GM12878 (cell line): ENCODE measurements around the gene BMP2K. TPM values are rescaled to one million over a fixed set of nuclear protein-coding genes. Genes with fewer than 3 reads are reported as not detected.

Experiments used
- BHLHE40 ChIP-seq, 2 experiments: fragments of 450-650 bp in 1 of 2; IDR thresholded peaks; 2 replicates each; pipeline ENCODE4 v1.6.1; 2011 to 2017; ENCODE audit warnings: low read depth in 2 of 2, borderline replicate concordance in 1 of 2, improper control_type of control experiment in 1 of 2, low read length in 1 of 2, mild to moderate bottlenecking in 1 of 2
- CTCF ChIP-seq, 3 experiments: IDR thresholded peaks in 2 of 3; conservative IDR thresholded peaks in 1 of 3; 2 replicates each; pipeline ENCODE4 v1.5.1; 2011; ENCODE audit warnings: low read depth in 3 of 3, low read length in 3 of 3, mild to moderate bottlenecking in 3 of 3, control low read depth in 2 of 3, moderate library complexity in 2 of 3, inconsistent platforms in 1 of 3, mixed read lengths in 1 of 3; ENCODE audit not compliant: control insufficient read depth in 2 of 3, insufficient read depth in 1 of 3; ENCODE audit errors: extremely low read depth in 1 of 3
- NFXL1 ChIP-seq: fragments of 450-650 bp; IDR thresholded peaks from 2 replicates; pipeline ENCODE4 v1.6.1; 2017; ENCODE audit warnings: antibody characterized with exemption, mild to moderate bottlenecking, borderline replicate concordance
- RELA ChIP-seq: fragments of 450-650 bp; IDR thresholded peaks from 2 replicates; pipeline ENCODE4 v1.8.0; 2014; ENCODE audit warnings: borderline replicate concordance; ENCODE audit not compliant: partially characterized antibody
- SUPT20H ChIP-seq: IDR thresholded peaks from 2 replicates; pipeline ENCODE4 v1.6.1; 2011; ENCODE audit warnings: low read depth, mild to moderate bottlenecking, low read length, moderate library complexity, borderline replicate concordance; ENCODE audit not compliant: control insufficient read depth
- ZBED1 ChIP-seq: IDR thresholded peaks from 2 replicates; pipeline ENCODE4 v1.6.1; 2016; ENCODE audit warnings: borderline replicate concordance
- ZBTB40 ChIP-seq: fragments of 450-650 bp; IDR thresholded peaks from 2 replicates; pipeline ENCODE4 v1.6.1; 2016; ENCODE audit warnings: mild to moderate bottlenecking, moderate library complexity, borderline replicate concordance
- polyA plus RNA-seq, 11 experiments: library from polyadenylated mRNA; depleted of rRNA in 4 of 11; unstranded in 6 of 11; stranded (reverse) in 5 of 11; fragments of >200 nt; fragmentation: Nextera tagmentation in 4 of 11; fragmentation: Illumina TruSeq in 1 of 11; extraction: Ambion mirVana in 4 of 11; extraction: Trizol in 1 of 11; gene quantifications; 1 replicate in 1 of 11; 2 replicates in 10 of 11; pipeline versions ENCODE4 v1.2.1 to v1.2.3, GENCODE V29; 2011 to 2016; ENCODE audit warnings: inconsistent platforms in 2 of 11, missing spikeins in 2 of 11, low read depth in 1 of 11
- total RNA-seq, 4 experiments: library from RNA; depleted of rRNA in 3 of 4; stranded (reverse); fragments of >200 nt in 3 of 4; fragmentation: Illumina TruSeq in 1 of 4; extraction: Trizol in 1 of 4; gene quantifications; 2 replicates each; pipeline versions ENCODE4 v1.2.1 to v1.2.3, GENCODE V29; 2013 to 2021

Gene BMP2K
- total and polyA plus RNA-seq, 10 of the 15 experiments (the other 5 are each of a cell fraction or from before 2014, with no cell fraction given), result 3.3 to 84.6 (median 24.8) TPM

GRCh38 chr4:78806943-78807460 lies 30.9 kb downstream of the BMP2K start (continued):
- TF ChIP-seq ZBTB40 (no peak), RELA (no peak), BHLHE40 (IDR thresholded peaks at IDR 0.05; ENCODE audit: borderline replicate concordance in 1 of 2, low read depth in 2 of 2, low read length in 1 of 2) (no peak), CTCF (IDR thresholded peaks at IDR 0.05 in 2 of 3, conservative IDR thresholded peaks at IDR 0.05 in 1 of 3; ENCODE audit: control insufficient read depth in 2 of 3, extremely low read depth in 1 of 3, insufficient read depth in 1 of 3, low read depth in 3 of 3, low read length in 3 of 3) (no peak), SUPT20H (no peak), NFXL1 (no peak), ZBED1 (no peak)
